T1000 (cell line): ENCODE results near the gene WT1.
"Not testable (repeated sequence)": the region's sequence is repeated elsewhere in the genome, so short reads cannot be mapped to it uniquely, and the experiment has no call there.

Experiments used
- DNase-seq: peaks from one replicate; lab custom pipeline; 2025; ENCODE audit warnings: mixed read lengths; lab: John Stamatoyannopoulos, UW

WT1 gene

DNA sequence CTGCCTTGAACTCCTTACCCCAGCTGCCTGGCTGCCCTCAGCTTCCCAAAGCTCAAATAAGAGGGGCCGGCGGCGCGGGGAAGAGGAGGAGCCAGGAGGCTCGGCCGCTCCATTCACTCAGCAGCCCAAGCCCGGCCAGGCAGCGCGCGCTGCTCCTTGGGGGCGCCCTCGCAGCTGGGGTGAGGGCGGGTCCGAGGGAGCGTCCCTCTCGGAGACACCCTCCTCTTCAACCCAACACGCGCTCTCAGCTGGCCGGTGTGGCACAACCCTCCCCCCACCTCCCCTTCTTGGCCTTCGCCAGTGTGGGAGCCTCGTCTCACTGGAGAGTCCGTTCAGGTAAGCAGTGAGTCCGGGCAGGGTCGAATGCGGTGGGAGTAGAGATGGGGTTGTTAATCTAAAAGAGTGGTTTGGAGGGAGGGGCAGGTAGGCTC is at the start of gene WT1:
Gene WT1, minus strand, starts transcription at position 29 of the 431 bp plus-strand sequence.
- no peak for DNase-seq

DNA sequence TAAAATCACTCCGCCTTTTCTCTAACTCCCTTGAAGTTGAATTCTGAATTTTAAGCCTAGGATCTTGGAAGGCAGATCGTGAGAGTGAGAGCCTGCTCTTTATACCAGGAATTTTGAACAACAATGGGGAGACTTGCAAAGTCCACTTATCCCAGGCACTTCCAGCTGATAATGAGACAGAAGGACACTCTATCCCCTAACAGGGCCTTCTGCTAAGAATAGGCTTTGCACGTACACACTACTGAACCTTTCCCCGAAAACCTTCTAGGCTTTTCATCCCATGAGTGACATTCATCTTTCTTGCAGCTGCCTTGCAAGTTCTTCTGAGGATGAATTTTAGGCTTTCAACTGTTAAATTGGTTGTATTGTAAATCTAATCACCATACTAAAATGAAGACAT is 44.0 kb upstream of the WT1 start:
- no peak for DNase-seq

DNA sequence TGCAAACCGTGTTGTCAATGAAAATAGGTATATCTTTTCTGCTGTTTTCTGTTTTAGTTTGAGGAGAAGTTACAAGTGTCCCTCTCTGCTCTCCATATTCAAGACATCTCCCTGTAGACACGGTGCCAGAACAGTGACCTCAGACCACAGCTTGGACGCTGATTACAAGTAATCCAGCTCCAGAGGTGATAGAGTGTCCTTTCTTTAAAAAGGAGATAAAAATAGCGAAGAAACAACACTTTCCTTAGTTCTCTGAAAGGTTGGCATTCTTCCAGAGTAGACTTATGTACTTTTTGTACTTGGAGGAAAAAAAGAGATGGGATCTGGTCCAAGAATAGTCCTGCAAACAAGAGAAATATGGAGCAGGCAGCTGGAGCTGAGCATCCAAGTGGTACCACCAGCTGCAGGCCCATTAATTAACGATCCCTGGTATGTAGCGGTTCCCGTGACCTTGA is 43.0 kb upstream of the WT1 start:
- no peak for DNase-seq

DNA sequence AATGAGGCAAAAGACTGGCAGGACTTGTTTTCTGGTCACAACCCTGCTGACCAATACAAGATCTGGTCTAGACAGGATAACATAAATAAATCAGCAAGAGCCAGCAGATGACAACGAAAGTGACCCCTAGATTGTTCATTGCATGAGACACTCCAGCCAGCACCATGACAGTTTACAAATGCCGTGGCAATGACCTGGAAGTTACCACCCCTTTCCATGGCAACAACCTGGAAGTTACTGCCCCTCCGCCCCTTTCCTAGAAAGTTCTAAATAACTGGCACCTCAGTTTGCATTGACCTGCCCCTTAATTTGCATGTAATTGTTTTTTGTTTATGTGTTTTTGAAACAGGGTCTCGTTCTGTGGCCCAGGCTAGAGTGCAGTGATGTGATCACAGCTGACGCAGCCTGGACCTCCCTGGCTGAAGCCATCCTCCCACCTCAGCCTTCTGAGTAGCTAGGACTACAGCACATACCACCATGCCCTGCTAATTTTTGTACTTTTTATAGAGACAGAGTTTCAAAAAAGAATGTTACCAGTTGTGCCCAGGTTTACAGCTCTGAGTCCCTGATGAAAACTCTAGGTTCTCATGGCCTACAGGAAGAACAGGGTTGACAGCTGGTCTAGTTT is 38.1 kb upstream of the WT1 start:
- DNase-seq: no peak

DNA sequence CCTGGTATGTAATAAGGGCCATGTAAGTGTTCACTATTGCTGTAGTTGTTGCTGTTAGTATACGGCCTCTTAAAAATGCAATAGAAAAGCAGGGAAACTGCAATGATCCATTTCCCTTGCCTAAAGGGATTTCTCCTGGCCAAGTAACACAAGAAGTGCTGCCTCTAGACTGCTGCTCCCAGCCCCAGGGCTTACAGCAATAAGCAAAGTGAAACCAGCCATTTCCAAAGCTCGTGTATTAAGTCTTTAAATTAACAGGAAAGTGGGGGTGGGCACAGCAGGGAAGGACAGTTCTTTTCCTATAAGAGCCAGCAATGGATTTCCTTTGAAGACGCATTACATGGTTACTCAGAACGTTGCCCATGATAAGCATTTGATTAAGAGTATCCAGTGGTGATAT is 36.9 kb upstream of the WT1 start:
- no peak for DNase-seq

DNA sequence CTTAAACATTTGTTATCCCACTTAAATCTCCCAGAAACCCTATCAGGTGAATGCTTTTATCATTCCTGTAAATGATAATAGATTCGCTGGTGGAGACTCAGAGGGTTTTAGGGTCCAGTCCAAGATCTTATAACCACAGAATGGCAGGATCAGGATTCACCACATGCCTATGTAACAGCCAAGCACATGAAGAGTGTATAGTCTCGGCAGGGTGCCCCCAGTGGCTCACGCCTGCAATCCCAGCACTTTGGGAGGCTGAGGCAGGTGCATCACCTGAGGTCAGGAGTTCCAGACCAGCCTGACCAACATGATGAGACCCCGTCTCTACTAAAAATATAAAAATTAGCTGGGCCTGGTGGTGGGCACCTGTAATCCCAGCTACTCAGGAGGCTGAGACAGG is 36.2 kb upstream of the WT1 start:
- DNase-seq: not testable (repeated sequence)

DNA sequence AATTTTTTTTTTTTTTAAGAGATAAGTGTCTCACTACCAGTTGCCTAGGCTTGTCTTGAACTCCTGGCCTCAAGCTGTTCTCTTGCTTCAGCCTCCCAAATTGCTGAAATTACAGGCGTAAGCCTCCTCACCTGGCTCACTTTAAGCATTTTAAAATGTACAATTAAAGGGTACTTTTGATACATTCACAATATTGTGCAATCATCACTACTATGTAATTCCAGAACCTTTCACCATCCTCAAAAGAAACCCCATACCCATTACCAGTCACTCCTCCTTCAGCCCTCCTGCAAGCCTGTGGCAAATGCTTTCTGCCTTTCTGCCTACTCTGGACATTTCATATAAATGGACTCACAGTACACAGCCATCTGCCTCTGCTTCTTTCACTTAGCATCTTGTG is 34.5 kb upstream of the WT1 start:
- no peak for DNase-seq

DNA sequence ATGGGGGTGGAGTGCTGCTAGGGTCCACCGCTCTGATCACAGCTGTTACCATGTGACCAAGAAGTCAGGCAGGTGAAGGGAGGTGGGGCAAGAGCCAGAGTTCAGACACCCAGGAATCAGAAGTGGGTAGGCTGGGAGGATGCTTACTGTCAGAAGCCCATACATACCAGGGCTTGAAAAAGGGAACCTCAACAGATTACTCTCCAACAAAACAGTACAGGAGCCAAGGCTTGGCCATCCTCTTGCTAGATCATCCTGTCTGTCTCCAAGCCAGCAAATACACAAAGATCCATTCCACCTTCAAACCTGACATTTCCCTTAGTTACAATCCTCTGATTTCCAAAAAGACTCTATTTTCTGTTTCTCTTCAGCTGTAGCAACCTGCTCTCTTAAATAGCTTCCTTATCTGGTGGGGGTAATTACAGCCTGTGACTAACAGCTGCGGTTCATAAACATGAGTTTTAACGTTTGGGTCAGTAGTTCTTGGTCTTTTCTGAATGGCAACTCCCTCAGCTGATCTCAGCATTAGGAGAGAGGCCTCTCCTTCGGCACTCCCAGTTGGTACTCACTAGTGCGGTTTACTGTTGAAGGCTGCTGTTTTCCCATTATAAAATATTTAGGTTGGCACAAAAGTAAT is 31.1 kb upstream of the WT1 start:
- no peak for DNase-seq

DNA sequence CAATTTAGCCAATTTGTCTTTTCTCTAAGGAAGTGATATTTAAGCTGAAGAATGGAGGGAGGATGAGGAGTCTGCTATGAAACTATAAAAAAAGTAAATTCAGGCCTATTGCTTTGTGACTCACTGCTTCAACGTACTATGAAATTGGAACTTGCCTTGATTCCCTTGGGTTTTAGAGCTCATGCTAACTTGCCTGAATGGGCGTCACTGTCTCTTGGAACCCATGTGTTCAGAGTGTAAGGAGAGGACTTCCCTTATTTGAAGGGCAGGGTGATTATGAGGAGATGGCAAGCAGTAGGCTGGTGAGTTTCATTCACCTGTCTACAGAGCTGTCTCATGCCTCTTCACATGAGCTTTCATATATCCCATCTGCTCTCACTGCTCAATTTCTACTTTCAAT is 28.7 kb upstream of the WT1 start:
- no peak for DNase-seq

DNA sequence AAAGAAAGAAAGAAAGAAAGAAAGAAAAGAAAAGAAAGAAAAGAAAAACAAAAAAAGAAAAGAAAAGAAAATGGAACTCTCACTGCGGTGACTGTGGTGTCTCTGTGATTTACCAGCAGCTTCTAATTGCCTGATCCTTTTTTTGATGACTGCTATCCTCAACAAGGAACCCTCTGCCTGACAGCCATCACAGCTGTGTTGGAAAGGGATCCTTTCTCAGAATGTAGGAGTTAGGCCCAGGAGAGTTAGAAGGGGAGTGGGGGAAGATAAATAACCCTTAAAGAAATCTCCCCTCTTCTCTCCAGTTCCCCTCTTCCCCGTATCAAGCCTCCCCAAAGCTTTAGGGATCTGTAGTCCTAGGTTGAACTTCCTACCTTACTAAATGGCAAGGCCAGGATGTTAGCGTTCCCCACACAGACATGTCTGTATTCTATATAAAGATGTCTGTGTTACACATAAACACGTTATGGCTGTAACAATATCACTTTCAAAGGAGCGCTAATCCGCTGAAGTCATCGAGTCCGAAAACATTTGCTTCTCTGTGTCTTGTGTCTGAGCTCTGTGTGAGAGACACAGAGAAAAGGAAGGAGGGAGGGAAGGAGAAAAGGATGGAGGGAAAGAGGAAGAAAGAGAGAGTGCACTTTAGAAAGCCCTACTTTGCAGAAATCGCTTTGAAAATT is 26.8 kb upstream of the WT1 start:
- DNase-seq: no peak

DNA sequence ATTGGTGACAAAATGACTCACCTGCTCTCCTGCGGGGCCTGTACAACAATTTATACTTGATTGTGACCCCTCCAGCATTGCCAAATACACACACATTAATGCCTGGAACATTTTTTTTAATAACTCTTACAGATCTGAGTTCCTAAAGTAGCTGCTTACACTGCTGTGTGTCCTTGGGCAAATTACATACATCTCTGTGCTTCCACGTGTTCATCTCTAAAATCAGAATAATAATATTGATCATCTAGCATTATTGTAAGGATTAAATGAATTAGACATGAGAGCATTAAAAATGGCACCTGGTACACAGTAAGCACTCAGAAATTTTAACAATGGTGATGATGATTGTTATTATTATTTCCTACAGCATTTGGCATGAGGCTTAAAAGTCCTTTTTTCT is 21.5 kb upstream of the WT1 start:
- no peak for DNase-seq

DNA sequence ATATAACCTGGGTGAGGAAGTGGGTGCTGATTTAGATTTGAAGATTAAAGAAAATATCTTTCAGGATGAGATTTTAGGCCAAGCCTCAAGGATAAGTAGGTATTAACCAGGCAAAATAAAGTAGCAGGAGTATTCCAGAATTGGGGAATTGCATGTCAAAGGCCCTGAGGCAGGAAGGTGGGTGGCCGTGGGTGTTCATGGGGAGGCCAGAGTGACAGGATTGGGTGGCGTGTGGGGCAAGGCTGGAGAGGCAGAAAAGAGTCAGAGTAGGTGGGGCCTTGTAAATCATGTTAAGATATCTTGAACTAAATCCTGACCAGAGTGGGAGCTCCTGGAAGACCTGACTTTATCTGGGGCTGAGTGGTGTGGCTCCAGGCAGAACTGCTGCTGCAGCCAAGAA is 19.7 kb upstream of the WT1 start:
- no peak for DNase-seq

DNA sequence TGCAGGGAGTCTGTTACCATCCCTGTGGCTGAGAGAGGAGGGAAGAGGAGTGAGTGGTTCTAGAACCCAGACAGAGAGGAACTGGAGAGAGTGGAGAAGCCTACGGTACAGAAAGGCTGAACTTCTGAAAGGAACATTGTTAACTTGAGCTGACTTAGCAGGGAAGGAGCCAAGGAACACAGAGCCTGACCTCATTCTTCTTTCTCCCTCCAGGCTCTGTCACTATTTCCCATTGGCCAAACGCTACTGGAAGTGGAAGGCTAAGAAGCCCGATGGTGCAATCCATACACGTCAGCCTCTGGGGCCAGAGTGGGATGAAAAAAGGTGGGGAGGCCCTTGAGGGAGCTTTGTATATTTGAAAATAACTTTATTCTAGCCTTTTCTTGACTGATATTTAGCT is 16.5 kb upstream of the WT1 start:
- no peak for DNase-seq

DNA sequence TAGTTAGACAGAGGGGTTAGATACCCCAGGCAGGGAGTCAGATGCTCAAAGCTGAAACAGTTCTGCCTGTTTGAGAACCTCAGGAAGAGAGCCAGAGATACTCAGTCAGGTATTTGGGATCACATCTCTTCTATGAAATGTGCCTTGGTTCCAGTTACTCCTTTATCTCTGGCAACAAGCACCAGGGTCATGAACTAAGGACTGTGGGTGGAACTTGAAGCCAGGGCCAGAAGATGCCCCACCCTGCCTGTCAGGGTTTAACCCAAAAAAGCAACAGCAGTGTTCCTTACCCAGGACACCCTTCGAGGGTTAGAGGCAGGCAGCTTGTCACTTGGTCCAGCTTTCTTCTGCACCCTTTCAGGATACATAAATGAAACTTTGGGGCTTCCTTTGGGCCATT is 15.0 kb upstream of the WT1 start:
- no peak for DNase-seq

DNA sequence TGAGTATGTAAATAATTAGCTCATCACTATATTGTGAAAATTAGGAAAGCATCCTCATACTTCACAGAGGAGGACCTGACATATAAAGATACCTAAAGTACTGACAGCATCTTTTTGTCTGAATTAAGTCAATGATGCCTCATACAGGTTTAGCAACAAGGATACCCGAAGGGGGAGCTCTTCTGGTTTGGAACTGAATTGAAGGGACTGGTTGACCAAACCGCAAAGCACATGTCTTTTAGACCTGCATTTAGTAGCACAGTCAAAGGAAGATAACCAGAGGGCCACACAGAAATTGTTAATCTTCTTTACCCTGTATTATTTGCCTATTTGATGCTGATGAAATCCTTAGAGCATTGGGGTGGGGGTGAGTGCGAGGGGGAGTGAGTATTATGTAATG is 12.9 kb upstream of the WT1 start:
- DNase-seq: no peak

DNA sequence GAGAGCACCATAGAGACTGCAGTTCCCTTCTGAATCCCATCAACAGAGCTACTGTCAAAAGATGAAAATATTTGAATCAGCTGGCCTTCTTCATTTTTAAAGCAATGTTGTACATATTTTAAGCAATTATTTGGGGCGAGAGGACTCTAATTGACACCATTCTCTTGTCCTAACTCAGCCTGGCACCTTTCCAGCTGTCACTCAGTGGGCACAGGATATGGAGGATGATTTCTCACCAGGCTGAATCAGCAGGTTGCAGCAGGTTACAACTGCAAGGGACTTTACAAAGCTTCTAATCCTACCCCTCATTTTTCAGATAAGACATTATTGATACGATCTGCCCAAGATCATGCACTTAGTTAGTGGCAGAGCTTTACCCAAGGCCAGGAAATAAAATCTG is 11.9 kb upstream of the WT1 start:
- no peak for DNase-seq

DNA sequence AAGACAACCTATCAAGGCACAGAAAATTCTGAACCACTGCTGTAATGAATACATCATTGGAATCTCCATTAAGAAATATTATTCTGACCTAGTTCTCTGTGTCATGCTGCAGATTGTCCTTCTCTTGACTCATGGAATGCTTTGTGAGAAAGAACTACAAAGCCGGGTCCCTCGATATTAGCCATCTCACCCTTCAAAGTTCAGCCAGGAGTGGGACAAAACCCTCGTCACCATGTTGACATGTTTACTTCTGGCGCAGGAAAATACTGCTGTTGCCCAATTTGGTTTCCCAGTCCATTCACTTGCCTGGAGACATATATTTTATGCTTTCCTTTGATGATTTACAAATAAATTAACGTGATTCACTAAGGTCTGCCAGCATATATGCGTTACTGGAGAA is 10.9 kb upstream of the WT1 start:
- DNase-seq: no peak

DNA sequence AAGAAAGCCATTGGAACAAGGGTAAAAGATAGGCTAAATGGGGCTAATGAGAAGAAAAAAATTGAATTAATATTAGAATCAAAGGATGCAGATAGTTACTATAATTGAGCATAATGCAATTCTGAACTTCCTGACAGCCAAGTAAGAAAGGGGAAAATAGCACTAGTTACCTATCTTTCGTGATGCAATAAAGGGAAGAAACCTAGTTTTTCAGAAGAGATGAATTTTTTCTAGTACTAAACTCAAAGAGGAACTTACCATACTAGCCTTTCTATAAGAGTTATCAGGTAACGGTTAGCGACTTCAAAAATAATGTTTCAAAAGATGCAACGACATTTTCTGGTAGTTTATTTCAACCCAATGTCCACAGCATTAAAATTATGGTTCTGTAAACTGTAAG is 8.8 kb upstream of the WT1 start:
- DNase-seq: no peak

DNA sequence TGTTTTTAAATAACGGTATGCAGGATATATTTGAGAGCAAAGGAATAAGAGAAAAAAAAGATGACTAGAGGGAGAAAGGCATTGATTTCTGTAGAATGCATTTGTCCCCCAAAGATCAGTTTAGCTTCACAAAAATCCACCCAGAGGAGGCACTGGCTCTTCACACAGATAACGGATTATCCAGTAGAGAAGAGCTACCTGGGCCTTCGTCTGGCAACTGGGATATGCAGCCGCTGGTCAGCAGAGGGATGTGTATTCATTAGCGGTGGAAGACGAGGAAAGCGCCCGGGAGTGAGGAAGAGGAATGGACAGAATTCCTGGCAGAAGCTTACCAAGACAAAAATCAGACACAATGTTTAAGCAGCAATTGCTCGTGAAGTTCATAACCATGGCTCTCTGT is 5.6 kb upstream of the WT1 start:
- DNase-seq: no peak

DNA sequence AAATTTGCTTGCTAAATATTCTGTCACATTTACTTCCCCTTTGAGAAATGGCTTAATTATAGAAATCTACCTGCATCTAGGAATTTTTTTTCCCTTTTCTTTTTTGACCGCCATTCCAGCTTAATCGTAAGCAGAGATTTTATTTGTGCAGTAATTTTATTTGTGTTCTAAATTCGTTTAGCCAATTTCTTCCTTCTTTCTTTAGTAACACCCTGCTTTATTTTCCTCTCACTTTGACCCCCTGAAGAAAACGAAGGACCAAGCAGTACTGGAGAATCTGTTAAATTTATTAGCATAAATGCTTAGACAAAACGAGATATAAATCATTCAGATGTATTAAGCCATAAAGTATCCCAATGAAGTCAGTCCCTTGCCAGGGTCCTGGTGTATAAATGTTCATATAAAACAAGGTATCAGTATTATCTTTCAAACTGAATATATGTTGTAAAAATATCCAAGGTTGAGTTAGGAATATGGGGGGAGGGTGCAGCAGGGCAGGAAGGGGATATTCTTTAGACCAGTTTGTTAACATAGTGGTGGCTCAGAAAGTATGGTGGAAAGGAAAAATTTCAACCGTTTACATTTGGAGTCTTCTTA is 5.1 kb upstream of the WT1 start:
- no peak for DNase-seq

DNA sequence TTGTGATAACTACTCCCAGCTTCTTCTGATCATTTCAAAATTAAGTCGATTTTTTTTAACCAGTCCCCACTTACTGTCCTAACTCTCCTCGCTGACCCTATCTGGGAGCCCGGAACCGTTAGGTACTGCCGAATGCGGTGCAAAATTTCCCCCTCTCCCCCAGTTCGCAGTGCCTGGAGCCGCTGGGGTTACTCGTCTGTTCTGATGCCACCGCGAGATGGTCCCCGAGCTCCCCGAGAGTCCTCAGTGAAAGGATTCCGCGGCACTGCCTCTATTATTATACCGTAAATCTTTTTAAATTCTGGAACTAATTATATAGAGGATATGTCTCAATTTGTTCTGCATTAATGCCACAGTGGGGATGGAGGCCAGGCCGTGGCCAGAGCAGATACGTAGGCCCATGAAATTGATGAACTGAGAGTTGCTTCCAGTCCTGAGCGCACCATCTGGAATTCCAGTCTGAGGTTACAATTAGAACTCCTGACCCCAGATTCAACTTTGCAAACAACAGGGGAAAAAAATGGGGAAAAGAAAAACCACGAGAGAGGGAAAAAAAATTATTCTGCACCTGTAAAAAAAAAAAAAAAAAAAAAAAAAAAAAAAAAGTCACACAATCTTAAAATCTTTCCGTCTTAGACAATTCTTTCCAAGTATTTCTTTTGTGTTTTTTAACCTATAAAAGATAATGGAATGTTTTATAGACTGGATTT is 4.3 kb upstream of the WT1 start:
- no peak for DNase-seq

DNA sequence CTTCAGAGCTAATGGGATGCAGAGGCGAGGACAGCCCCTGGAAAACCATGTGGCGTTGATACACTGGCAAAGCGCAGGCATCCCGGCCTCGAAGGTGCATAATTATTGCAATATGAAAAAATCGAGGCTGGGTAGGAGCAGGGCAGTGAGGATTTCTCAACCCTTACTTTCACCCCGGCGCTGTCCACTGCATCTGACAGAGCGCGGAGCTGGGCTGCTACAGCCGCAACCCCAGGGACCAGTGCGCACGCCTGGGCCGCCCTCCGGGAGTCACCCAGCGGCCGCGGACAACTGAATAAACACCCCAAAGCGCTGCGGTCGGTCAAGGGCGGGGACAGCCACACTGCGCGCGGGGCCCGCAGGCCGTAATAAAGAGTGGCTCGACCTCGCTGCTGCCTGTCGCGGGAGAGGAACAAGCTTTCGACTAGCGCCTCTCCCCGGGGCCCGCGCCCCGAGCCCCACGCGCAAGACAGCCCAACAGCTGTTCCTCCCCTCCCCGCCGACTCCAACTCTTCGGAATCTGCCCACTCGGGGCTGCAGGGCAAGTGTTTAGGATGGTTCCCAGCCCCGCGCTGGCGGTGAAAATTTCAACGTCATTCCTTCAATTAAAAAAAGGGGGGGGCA is 3.6 kb upstream of the WT1 start:
- no peak for DNase-seq
